ENCODE data around the gene SENP5. TPM values are rescaled to one million over a fixed set of nuclear protein-coding genes. Genes with fewer than 3 reads are reported as not detected.

Gene SENP5
- total and polyA plus RNA-seq, 9 donors: 8.6 to 41.1 (median 28.5) TPM

DNA sequence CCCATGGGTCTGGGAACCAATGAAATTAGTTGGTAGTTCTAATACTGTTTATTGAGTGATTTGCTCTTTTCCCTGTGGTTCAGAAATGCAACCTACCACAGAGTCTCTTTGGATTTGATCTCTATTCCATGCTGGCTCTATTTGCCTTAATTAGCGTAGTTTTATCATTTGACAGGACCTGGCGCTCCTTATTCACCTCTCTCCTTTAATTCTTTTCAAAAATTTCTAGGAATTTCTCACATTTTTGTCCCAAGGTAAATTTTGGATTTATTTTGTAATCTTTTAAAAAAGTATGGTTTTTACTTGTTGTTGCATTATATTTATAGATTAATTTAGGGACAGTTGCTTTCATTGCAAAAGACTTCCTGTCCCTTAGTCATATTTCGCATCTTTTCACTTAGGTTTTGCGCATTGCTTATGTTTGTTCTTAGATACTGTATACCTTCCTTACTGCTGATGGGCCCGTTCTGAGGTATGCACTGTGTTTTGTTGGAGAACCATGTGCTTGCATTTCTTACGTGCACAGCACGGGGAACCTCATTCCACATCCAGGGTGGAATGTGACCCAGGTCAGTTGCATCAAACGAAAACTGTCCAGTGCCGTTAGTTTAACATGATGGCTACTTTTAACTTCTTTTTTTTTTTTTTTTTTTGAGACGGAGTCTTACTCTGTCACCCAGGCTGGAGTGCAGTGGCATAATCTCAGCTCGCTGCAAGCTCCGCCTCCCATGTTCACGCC, 27.0 kb downstream of the SENP5 start:
- Histone ChIP-seq H3K4me1 (ENCODE audit: insufficient read depth) (no peaks in the 10 kb centered on the region), H3K36me3 (no peaks in the 10 kb centered on the region), H3K4me3 (no peak overlapping the region), H3K9me3 (no peaks in the 10 kb centered on the region), H3K27ac (no peak overlapping the region), H3K27me3 (no peaks in the 10 kb centered on the region)
- TF ChIP-seq, protein P1, sequence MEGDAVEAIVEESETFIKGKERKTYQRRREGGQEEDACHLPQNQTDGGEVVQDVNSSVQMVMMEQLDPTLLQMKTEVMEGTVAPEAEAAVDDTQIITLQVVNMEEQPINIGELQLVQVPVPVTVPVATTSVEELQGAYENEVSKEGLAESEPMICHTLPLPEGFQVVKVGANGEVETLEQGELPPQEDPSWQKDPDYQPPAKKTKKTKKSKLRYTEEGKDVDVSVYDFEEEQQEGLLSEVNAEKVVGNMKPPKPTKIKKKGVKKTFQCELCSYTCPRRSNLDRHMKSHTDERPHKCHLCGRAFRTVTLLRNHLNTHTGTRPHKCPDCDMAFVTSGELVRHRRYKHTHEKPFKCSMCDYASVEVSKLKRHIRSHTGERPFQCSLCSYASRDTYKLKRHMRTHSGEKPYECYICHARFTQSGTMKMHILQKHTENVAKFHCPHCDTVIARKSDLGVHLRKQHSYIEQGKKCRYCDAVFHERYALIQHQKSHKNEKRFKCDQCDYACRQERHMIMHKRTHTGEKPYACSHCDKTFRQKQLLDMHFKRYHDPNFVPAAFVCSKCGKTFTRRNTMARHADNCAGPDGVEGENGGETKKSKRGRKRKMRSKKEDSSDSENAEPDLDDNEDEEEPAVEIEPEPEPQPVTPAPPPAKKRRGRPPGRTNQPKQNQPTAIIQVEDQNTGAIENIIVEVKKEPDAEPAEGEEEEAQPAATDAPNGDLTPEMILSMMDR (IDR thresholded peaks at IDR 0.05): no peak
- TF ChIP-seq EP300 (IDR thresholded peaks at IDR 0.05) (no peak), POLR2A (IDR thresholded peaks at IDR 0.05) (no peak)
- no peak for DNase-seq
- WGBS, 3 donors: 86 to 90% (median 87%) methylated on average over 13 of the region's 13 CpGs
- intact Hi-C loops (cut with DNase I): no loop called here

DNA sequence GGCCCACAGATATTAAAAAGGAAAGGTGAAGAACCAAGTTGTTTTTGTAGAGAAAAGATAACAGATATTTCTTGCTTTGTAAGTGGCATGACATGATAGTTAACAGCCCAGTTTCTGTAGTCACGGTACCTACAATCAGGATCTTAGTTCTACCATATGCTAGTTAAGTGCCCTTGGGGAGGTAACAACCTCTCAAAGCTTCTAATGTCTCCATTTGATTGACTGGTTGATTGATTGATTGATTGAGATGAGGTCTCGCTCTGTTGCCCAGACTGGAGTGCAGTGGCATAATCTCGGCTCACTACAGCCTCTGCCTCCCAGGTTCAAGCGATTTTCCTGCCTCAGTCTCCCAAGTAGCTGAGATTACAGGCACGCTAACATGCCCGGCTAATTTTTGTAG, 28.5 kb downstream of the SENP5 start:
- no peak for TF ChIP-seq EP300 (IDR thresholded peaks at IDR 0.05)
- TF ChIP-seq POLR2A (IDR thresholded peaks at IDR 0.05): no peak
- TF ChIP-seq, protein P1 (IDR thresholded peaks at IDR 0.05): no peak
- no peaks in the 10 kb centered on the region for H3K9me3 ChIP-seq
- no peaks in the 10 kb centered on the region for H3K4me1 ChIP-seq (ENCODE audit: insufficient read depth)
- DNase-seq: no peak
- no peak overlapping the region for H3K4me3 ChIP-seq
- H3K27ac ChIP-seq: no peak overlapping the region
- intact Hi-C loops (cut with DNase I): no loop called here
- H3K27me3 ChIP-seq: no peaks in the 10 kb centered on the region
- H3K36me3 ChIP-seq: no peaks in the 10 kb centered on the region
- WGBS, 3 donors: 94 to 97% (median 95%) methylated on average over 6 of the region's 6 CpGs

DNA sequence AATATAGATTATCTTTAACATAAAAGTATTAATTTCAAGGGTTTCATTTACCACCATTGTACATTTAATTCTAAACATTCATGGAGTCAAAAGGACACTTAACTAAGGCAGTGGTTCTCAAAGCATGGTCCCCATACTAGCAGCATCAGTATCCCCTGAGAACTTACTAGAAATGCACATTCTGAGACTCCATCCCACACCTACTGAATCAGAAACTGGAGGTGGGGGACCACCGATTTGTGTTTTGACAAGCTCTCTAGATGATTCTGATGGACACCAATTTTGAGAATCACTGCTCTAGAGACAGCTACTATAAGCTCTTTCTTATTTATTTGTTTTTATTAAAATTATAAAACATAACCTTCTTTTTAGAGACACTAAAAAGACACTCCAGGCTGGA, 34.0 kb downstream of the SENP5 start:
- Histone ChIP-seq H3K4me3 (no peak overlapping the region), H3K27ac (no peak overlapping the region), H3K4me1 (ENCODE audit: insufficient read depth) (no peaks in the 10 kb centered on the region), H3K36me3 (no peaks in the 10 kb centered on the region), H3K27me3 (no peaks in the 10 kb centered on the region), H3K9me3 (no peaks in the 10 kb centered on the region)
- 89 to 100% (median 98%) methylated on average over 1 of the region's 1 CpG for WGBS, 3 donors
- no peak for DNase-seq
- intact Hi-C loops (cut with DNase I): no loop called here
- TF ChIP-seq POLR2A (IDR thresholded peaks at IDR 0.05) (no peak), EP300 (IDR thresholded peaks at IDR 0.05) (no peak)
- TF ChIP-seq, protein P1 (IDR thresholded peaks at IDR 0.05): no peak

DNA sequence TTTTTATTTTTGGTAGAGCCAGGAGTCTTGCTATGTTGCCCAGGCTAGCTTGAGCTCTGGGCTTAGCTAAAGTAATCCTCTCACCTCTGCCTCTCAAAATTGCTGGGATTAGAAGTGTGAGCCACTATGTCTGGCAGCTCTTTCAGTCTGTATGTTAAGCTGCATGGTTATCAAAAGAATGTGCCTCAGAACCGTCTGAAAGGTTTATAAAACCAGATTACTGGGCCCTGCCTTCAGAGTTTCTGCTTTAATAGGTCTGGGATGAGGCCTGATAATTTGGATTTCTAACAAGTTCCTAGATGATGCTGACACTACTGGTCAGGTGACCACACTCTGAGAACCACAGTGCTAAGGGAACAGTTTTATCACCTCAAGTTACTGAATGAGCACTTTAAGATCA, 34.6 kb downstream of the SENP5 start:
- no peak overlapping the region for H3K27ac ChIP-seq
- intact Hi-C loops (cut with DNase I): no loop called here
- TF ChIP-seq EP300 (IDR thresholded peaks at IDR 0.05): no peak
- TF ChIP-seq, protein P1 (IDR thresholded peaks at IDR 0.05): no peak
- TF ChIP-seq POLR2A (IDR thresholded peaks at IDR 0.05): no peak

More for the DNA sequence above, 34.6 kb downstream of the SENP5 start:
- no peak for DNase-seq
- H3K36me3 ChIP-seq: no peaks in the 10 kb centered on the region
- no peaks in the 10 kb centered on the region for H3K4me1 ChIP-seq (ENCODE audit: insufficient read depth)
- no peak overlapping the region for H3K4me3 ChIP-seq
- H3K27me3 ChIP-seq: no peaks in the 10 kb centered on the region
- H3K9me3 ChIP-seq: no peaks in the 10 kb centered on the region
- WGBS, 3 donors: 70 to 79% (median 76%) methylated on average over 1 of the region's 1 CpG
